GM12878 (cell line): ENCODE data around the gene DCTPP1. TPM values are rescaled to one million over a fixed set of nuclear protein-coding genes. Genes with fewer than 3 reads are reported as not detected.

ENCODE experiments used
- ATAC-seq: fragments of 200-7000 bp; cut with Tn5 transposase; 3 replicates; pipeline ENCODE4 v1.9.1; 2020; ENCODE audit warnings: mild to moderate bottlenecking, moderate library complexity
- BruUV-seq: library from RNA; stranded (reverse); fragments of 400-500 nt; replicated peaks from 2 replicates; lab custom pipeline; 2021; lab: Mats Ljungman, UMichigan
- CTCF ChIA-PET: fragments of 300-600 bp; sonication (Branson Sonifier 250); formaldehyde crosslinking; extraction: SDS; loops from one replicate; lab custom pipeline; 2021; ENCODE audit warnings: inconsistent platforms; lab: Yijun Ruan, JAX
- POLR2A ChIA-PET: fragments of 350-600 bp; formaldehyde crosslinking; extraction: SDS; loops from one replicate; lab custom pipeline; 2021; ENCODE audit warnings: inconsistent platforms; lab: Charles Lee
- RAD21 ChIA-PET: fragments of 300-600 bp; sonication (Branson Sonifier 250); formaldehyde crosslinking; loops from one replicate; lab custom pipeline; 2023; ENCODE audit warnings: antibody characterized with exemption; ENCODE audit not compliant: unreplicated experiment; lab: Charles Lee
- SMC1A ChIA-PET: fragments of 300-600 bp; sonication (Branson Sonifier 250); formaldehyde crosslinking; loops from one replicate; lab custom pipeline; 2023; ENCODE audit not compliant: unreplicated experiment, uncharacterized antibody; lab: Charles Lee
- DNase-seq: peaks from one replicate; pipeline ENCODE4 v3.0.0-alpha.2; 2011; ENCODE audit warnings: low read depth, low spot score
- FAIRE-seq: peaks from 3 replicates; lab custom pipeline; 2011; peaks lifted over from hg19 to GRCh38; lab: Jason Lieb, UNC
- H2AFZ ChIP-seq: 2 replicates; pipeline ENCODE4 v1.6.0; 2011; ENCODE audit warnings: low read depth, low read length, control low read depth; ENCODE audit not compliant: control insufficient read depth
- H3K27ac ChIP-seq: 2 replicates; pipeline ENCODE4 v1.5.1; 2011; ENCODE audit warnings: control low read depth; ENCODE audit not compliant: control insufficient read depth, insufficient read depth
- H3K27me3 ChIP-seq, 2 experiments: replicated peaks in 1 of 2; 2 replicates each; pipeline versions ENCODE4 v1.6.0 to v1.6.1; 2011; ENCODE audit warnings: low read length in 1 of 2; ENCODE audit not compliant: control insufficient read depth in 2 of 2, insufficient read depth in 2 of 2
- H3K36me3 ChIP-seq, 2 experiments: 2 replicates each; pipeline ENCODE4 v1.5.1; 2011; ENCODE audit warnings: low read length in 1 of 2; ENCODE audit not compliant: control insufficient read depth in 2 of 2, insufficient read depth in 2 of 2
- H3K4me1 ChIP-seq: 2 replicates; pipeline ENCODE4 v1.6.1; 2011; ENCODE audit warnings: mild to moderate bottlenecking, low read length, moderate library complexity, mixed read lengths; ENCODE audit not compliant: control insufficient read depth, insufficient read depth
- H3K4me2 ChIP-seq: 2 replicates; pipeline ENCODE4 v1.6.0; 2011; ENCODE audit warnings: control low read depth; ENCODE audit not compliant: control insufficient read depth, insufficient read depth
- H3K4me3 ChIP-seq: fragments of 200-600 bp; sonication (generic); 2 replicates; pipeline ENCODE4 v1.5.1; 2016
- H3K79me2 ChIP-seq: 2 replicates; pipeline ENCODE4 v1.6.0; 2011; ENCODE audit warnings: low read length; ENCODE audit not compliant: control insufficient read depth, insufficient read depth
- H3K9ac ChIP-seq: 2 replicates; pipeline ENCODE4 v1.8.0; 2011; ENCODE audit warnings: low read length, control low read depth, mixed read lengths; ENCODE audit not compliant: control insufficient read depth, insufficient read depth
- H3K9me3 ChIP-seq: replicated peaks from 3 replicates; pipeline ENCODE4 v1.5.1; 2011; ENCODE audit warnings: mild to moderate bottlenecking, low read length; ENCODE audit not compliant: control insufficient read depth, insufficient read depth
- H4K20me1 ChIP-seq: 2 replicates; pipeline ENCODE4 v1.6.0; 2011; ENCODE audit not compliant: control insufficient read depth, insufficient read depth
- ASH2L ChIP-seq: fragments of 300-600, 200-600 bp; sonication (generic); IDR thresholded peaks from 2 replicates; pipeline ENCODE4 v1.6.1; 2017; ENCODE audit warnings: low read depth, mild to moderate bottlenecking, borderline replicate concordance
- GATAD2B ChIP-seq: fragments of 450-650 bp; conservative IDR thresholded peaks from 2 replicates; pipeline ENCODE4 v1.6.1; 2017; ENCODE audit warnings: low read depth, mild to moderate bottlenecking, moderate library complexity
- NFYA ChIP-seq: IDR thresholded peaks from 2 replicates; pipeline ENCODE4 v1.6.1; 2011; ENCODE audit warnings: low read depth, mild to moderate bottlenecking, low read length, improper control_type of control experiment, borderline replicate concordance
- POLR2A ChIP-seq: IDR thresholded peaks from 2 replicates; pipeline ENCODE4 v1.6.1; 2011; ENCODE audit warnings: low read depth, mild to moderate bottlenecking, low read length
- POLR2AphosphoS2 ChIP-seq: IDR thresholded peaks from 2 replicates; pipeline ENCODE4 v1.6.1; 2011; ENCODE audit warnings: low read depth, mild to moderate bottlenecking, low read length, improper control_type of control experiment, moderate library complexity
- WGBS: methylation state at CpG from one replicate; pipeline ENCODE4 v1.1.6; 2016; ENCODE audit warnings: low lambda C conversion rate; ENCODE audit not compliant: insufficient replicate concordance, insufficient coverage; ENCODE audit errors: missing lambda C conversion rate; 5-methylcytosine and 5-hydroxymethylcytosine counted together
- in situ Hi-C: fragments of 300-500 bp; cut with MboI; formaldehyde crosslinking; loops from 9 replicates; pipeline ENCODE4 v1.14.3; 2018; ENCODE audit warnings: mixed read lengths
- intact Hi-C: fragments of 100-400 bp; cut with micrococcal nuclease; formaldehyde crosslinking; loops from one replicate; pipeline ENCODE4 v1.14.2; 2022; ENCODE audit not compliant: unreplicated experiment
- polyA plus RNA-seq, 11 experiments: library from polyadenylated mRNA; depleted of rRNA in 4 of 11; unstranded in 6 of 11; stranded (reverse) in 5 of 11; fragments of >200 nt; fragmentation: Nextera tagmentation in 4 of 11; fragmentation: Illumina TruSeq in 1 of 11; extraction: Ambion mirVana in 4 of 11; extraction: Trizol in 1 of 11; gene quantifications; 1 replicate in 1 of 11; 2 replicates in 10 of 11; pipeline versions ENCODE4 v1.2.1 to v1.2.3, GENCODE V29; 2011 to 2016; ENCODE audit warnings: inconsistent platforms in 2 of 11, missing spikeins in 2 of 11, low read depth in 1 of 11
- total RNA-seq, 4 experiments: library from RNA; depleted of rRNA in 3 of 4; stranded (reverse); fragments of >200 nt in 3 of 4; fragmentation: Illumina TruSeq in 1 of 4; extraction: Trizol in 1 of 4; gene quantifications; 2 replicates each; pipeline versions ENCODE4 v1.2.1 to v1.2.3, GENCODE V29; 2013 to 2021
- TF ChIP-seq, protein P1 (sequence below): fragments of 450-650 bp; IDR thresholded peaks from 2 replicates; pipeline ENCODE4 v1.6.1; 2014; ENCODE audit warnings: mild to moderate bottlenecking
- TF ChIP-seq, protein P2 (sequence below): fragments of 450-650 bp; IDR thresholded peaks from 2 replicates; pipeline ENCODE4 v1.6.1; 2016; ENCODE audit warnings: mild to moderate bottlenecking

Gene DCTPP1
- total and polyA plus RNA-seq, 10 of the 15 experiments (the other 5 are each of a cell fraction or from before 2014, with no cell fraction given) = 72.1 to 266 (median 157) TPM

GRCh38 chr16:30421010-30421409, 8.8 kb downstream of the DCTPP1 start:
- no peak for ATAC-seq
- no peak for FAIRE-seq
- TF ChIP-seq, protein P1, sequence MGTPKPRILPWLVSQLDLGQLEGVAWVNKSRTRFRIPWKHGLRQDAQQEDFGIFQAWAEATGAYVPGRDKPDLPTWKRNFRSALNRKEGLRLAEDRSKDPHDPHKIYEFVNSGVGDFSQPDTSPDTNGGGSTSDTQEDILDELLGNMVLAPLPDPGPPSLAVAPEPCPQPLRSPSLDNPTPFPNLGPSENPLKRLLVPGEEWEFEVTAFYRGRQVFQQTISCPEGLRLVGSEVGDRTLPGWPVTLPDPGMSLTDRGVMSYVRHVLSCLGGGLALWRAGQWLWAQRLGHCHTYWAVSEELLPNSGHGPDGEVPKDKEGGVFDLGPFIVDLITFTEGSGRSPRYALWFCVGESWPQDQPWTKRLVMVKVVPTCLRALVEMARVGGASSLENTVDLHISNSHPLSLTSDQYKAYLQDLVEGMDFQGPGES = no peak
- 0 out of 2 replicates have a peak, but pooled peaks have one; percentile 4 for TF ChIP-seq POLR2A
- intact Hi-C loops (no loop called here), in situ Hi-C loops (no loop called here)
- peaks cover 8% of the 10 kb centered on the region for H3K4me1 ChIP-seq
- peaks cover 9 to 11% of the 10 kb centered on the region in 2 experiments for H3K36me3 ChIP-seq
- WGBS = 50% methylated on average over 5 of the region's 5 CpGs
- SMC1A ChIA-PET = interaction anchor here (0.9 to 2.9 kb wide), 3 partner anchors 9 to 13 kb away, joined by 3 to 12 read pairs (median 3); partner anchors contain the start of gene DCTPP1
- H3K9ac ChIP-seq = no peak overlapping the region
- no peaks in the 10 kb centered on the region for H3K27me3 ChIP-seq
- H2AFZ ChIP-seq = no peak overlapping the region
- H4K20me1 ChIP-seq = no peaks in the 10 kb centered on the region
- CTCF ChIA-PET = no interaction called here
- DNase-seq = no peak
- no peak overlapping the region for H3K27ac ChIP-seq
- H3K4me2 ChIP-seq = no peak overlapping the region
- POLR2A ChIA-PET = interaction anchor here (0.6 to 1.1 kb wide), 2 partner anchors 64 to 205 kb away, joined by 5 to 6 read pairs; no protein-coding TSS in a partner anchor
- no TSS peak for BruUV-seq
- RAD21 ChIA-PET = no interaction called here
- no peaks in the 10 kb centered on the region for H3K9me3 ChIP-seq
- no peak overlapping the region for H3K4me3 ChIP-seq
- no peaks in the 10 kb centered on the region; the same call in none of the 2 replicates for H3K79me2 ChIP-seq

GRCh38 chr16:30418350-30419181, 11.3 kb downstream of the DCTPP1 start:
- H3K9me3 ChIP-seq = no peaks in the 10 kb centered on the region
- no peak for TF ChIP-seq NFYA
- TF ChIP-seq, protein P2, sequence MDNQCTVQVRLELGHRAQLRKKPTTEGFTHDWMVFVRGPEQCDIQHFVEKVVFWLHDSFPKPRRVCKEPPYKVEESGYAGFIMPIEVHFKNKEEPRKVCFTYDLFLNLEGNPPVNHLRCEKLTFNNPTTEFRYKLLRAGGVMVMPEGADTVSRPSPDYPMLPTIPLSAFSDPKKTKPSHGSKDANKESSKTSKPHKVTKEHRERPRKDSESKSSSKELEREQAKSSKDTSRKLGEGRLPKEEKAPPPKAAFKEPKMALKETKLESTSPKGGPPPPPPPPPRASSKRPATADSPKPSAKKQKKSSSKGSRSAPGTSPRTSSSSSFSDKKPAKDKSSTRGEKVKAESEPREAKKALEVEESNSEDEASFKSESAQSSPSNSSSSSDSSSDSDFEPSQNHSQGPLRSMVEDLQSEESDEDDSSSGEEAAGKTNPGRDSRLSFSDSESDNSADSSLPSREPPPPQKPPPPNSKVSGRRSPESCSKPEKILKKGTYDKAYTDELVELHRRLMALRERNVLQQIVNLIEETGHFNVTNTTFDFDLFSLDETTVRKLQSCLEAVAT = peak; percentile 55; the same call in 1 of the 2 replicates
- TF ChIP-seq GATAD2B = 0 out of 2 replicates have a peak, but pooled peaks have one; percentile 7
- no peak for TF ChIP-seq ASH2L
- TF ChIP-seq POLR2AphosphoS2 = 0 out of 2 replicates have a peak, but pooled peaks have one; percentile 10
- TF ChIP-seq, all 136 proteins: peak for 3
- no peaks in the 10 kb centered on the region for H3K79me2 ChIP-seq
- H3K4me2 ChIP-seq = peak overlapping the region; percentile 82
- peaks cover 3 to 9% of the 10 kb centered on the region in 2 experiments for H3K36me3 ChIP-seq
- no peaks in the 10 kb centered on the region for H3K27me3 ChIP-seq
- ChIA-PET POLR2A (interaction anchor here (0.5 to 2.0 kb wide), 15 partner anchors 9 to 445 kb away, joined by 3 to 11 read pairs (median 4); partner anchors contain the start of genes DCTPP1, PRR14, TAOK2 and TBX6), SMC1A (interaction anchor here (0.7 to 2.9 kb wide), 10 partner anchors 9 to 279 kb away, joined by 3 to 12 read pairs (median 5); partner anchors contain the start of genes DCTPP1, TBC1D10B and ZNF747), CTCF (interaction anchor here (0.6 to 3.6 kb wide), 12 partner anchors 9 to 326 kb away, joined by 3 to 20 read pairs (median 5); partner anchors contain the start of genes DCTPP1, TBC1D10B, TBX6 and ZNF764), RAD21 (interaction anchor here (0.8 to 2.0 kb wide), 22 partner anchors 9 to 353 kb away, joined by 3 to 17 read pairs (median 4); partner anchors contain the start of genes ALDOA, CORO1A, DCTPP1 and TBC1D10B)
- 61% methylated on average over 31 of the region's 31 CpGs for WGBS
- H3K4me1 ChIP-seq = peaks cover 8% of the 10 kb centered on the region
- peak overlapping the region; percentile 43 for H3K27ac ChIP-seq
- intact Hi-C loops = no loop called here
- peak overlapping the region; percentile 94 for H2AFZ ChIP-seq
- BruUV-seq = no TSS peak
- in situ Hi-C loops = no loop called here
- peak overlapping the region; percentile 63; the same call in 1 of the 2 replicates for H3K4me3 ChIP-seq
- FAIRE-seq (no peak), ATAC-seq (no peak), DNase-seq (no peak)
- H3K9ac ChIP-seq = 0 out of 2 replicates have a peak overlapping the region, but pooled peaks have one; percentile 26
- H4K20me1 ChIP-seq = no peaks in the 10 kb centered on the region
